ENCODE results near the gene FBXO8.

DNA sequence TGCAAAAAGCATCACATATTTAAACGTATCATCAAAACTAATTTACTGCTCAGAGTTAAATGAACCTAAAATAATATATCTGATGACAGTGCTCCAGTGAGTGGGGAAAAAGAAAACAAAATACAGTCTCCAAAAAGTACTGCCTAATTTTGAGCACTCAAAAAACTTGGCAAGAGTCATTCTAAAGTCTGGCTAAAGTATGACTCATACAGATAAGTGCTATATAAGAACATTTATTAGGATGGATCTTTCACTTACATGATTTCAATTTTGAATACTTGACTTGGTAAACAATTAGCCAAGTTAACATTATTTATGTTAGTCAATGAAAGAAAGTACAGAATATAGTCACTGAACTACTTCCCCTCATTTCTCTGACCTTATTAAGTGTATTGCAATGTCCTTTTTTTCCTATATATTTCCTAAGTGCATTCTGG lies 27.2 kb downstream of the FBXO8 start:
- TF ChIP-seq, protein P1, sequence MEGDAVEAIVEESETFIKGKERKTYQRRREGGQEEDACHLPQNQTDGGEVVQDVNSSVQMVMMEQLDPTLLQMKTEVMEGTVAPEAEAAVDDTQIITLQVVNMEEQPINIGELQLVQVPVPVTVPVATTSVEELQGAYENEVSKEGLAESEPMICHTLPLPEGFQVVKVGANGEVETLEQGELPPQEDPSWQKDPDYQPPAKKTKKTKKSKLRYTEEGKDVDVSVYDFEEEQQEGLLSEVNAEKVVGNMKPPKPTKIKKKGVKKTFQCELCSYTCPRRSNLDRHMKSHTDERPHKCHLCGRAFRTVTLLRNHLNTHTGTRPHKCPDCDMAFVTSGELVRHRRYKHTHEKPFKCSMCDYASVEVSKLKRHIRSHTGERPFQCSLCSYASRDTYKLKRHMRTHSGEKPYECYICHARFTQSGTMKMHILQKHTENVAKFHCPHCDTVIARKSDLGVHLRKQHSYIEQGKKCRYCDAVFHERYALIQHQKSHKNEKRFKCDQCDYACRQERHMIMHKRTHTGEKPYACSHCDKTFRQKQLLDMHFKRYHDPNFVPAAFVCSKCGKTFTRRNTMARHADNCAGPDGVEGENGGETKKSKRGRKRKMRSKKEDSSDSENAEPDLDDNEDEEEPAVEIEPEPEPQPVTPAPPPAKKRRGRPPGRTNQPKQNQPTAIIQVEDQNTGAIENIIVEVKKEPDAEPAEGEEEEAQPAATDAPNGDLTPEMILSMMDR (IDR thresholded peaks at IDR 0.05; ENCODE audit: low read depth, low read length, poor library complexity, severe bottlenecking): no peak
- TF ChIP-seq EZH2phosphoT487 (IDR thresholded peaks at IDR 0.05; ENCODE audit: borderline replicate concordance, low read length): no peak
